PC-9 (cell line): ENCODE measurements around the gene RETREG3. TPM values are rescaled to one million over a fixed set of nuclear protein-coding genes. Genes with fewer than 3 reads are reported as not detected.

Experiments
- BruUV-seq: library from RNA; stranded (reverse); fragments of 400-500 nt; replicated peaks from 2 replicates; lab custom pipeline; 2021; lab: Mats Ljungman, UMichigan
- CTCF ChIA-PET: fragments of 300-600 bp; sonication (Branson Sonifier 250); formaldehyde crosslinking; loops from one replicate; lab custom pipeline; 2022; ENCODE audit warnings: antibody characterized with exemption; lab: Charles Lee
- POLR2A ChIA-PET: fragments of 300-600 bp; sonication (Branson Sonifier 250); formaldehyde crosslinking; loops from one replicate; lab custom pipeline; 2022; ENCODE audit warnings: antibody characterized with exemption; ENCODE audit not compliant: unreplicated experiment; lab: Charles Lee
- DNase-seq, 2 experiments: peaks; one replicate each; pipeline versions ENCODE4 v3.0.0 to v3.0.0-alpha.2; 2015 to 2022; ENCODE audit warnings: mixed read lengths in 1 of 2
- H2AFZ ChIP-seq: fragments of 200-600 bp; sonication (generic); 2 replicates; pipeline ENCODE4 v1.8.1; 2017; ENCODE audit warnings: antibody characterized with exemption
- H3F3A ChIP-seq: fragments of 200-600 bp; sonication (generic); 2 replicates; pipeline ENCODE4 v1.8.1; 2017; ENCODE audit warnings: antibody characterized with exemption, mild to moderate bottlenecking, low read depth; ENCODE audit not compliant: insufficient read depth
- H3K27ac ChIP-seq: fragments of 200-600 bp; sonication (generic); 2 replicates; pipeline ENCODE4 v1.6.1; 2016; ENCODE audit warnings: mixed run types
- H3K27me3 ChIP-seq: fragments of 200-600 bp; sonication (generic); 2 replicates; pipeline ENCODE4 v1.6.1; 2016; ENCODE audit warnings: low read depth, mixed run types; ENCODE audit not compliant: insufficient read depth
- H3K36me3 ChIP-seq: fragments of 200-600 bp; sonication (generic); 2 replicates; pipeline ENCODE4 v1.6.1; 2016; ENCODE audit warnings: low read depth, mixed run types
- H3K4me1 ChIP-seq: fragments of 200-600 bp; sonication (generic); replicated peaks from 2 replicates; pipeline ENCODE4 v1.6.1; 2016; ENCODE audit warnings: mixed run types; ENCODE audit not compliant: insufficient read depth
- H3K4me2 ChIP-seq: fragments of 200-600 bp; sonication (generic); 2 replicates; pipeline ENCODE4 v1.6.1; 2017; ENCODE audit warnings: mixed run types
- H3K4me3 ChIP-seq: fragments of 200-600 bp; sonication (generic); 2 replicates; pipeline ENCODE4 v1.6.1; 2016; ENCODE audit warnings: mixed run types
- H3K79me2 ChIP-seq: fragments of 200-600 bp; sonication (generic); 2 replicates; pipeline ENCODE4 v1.6.1; 2017; ENCODE audit warnings: low read depth, mixed run types
- H3K9me2 ChIP-seq: fragments of 200-600 bp; sonication (generic); 2 replicates; pipeline ENCODE4 v1.8.1; 2017; ENCODE audit warnings: mild to moderate bottlenecking; ENCODE audit not compliant: insufficient read depth
- H3K9me3 ChIP-seq: fragments of 200-600 bp; sonication (generic); 2 replicates; pipeline ENCODE4 v1.8.1; 2016; ENCODE audit warnings: low read depth; ENCODE audit not compliant: insufficient read depth
- H4K20me1 ChIP-seq: fragments of 200-600 bp; sonication (generic); 2 replicates; pipeline ENCODE4 v1.8.1; 2017; ENCODE audit not compliant: insufficient read depth
- CTCF ChIP-seq: fragments of 200-600 bp; sonication (generic); conservative IDR thresholded peaks from 2 replicates; pipeline ENCODE4 v1.6.1; 2017; ENCODE audit warnings: mixed run types, antibody characterized with exemption, mild to moderate bottlenecking, moderate library complexity
- EZH2 ChIP-seq: fragments of 200-600 bp; sonication (generic); IDR thresholded peaks from 2 replicates; pipeline ENCODE4 v1.8.0; 2017; ENCODE audit warnings: antibody characterized with exemption, low read depth
- intact Hi-C: fragments of 100-400 bp; cut with micrococcal nuclease; formaldehyde crosslinking; loops from one replicate; pipeline ENCODE4 v1.10.0; 2022; ENCODE audit not compliant: unreplicated experiment
- total RNA-seq: library from RNA; stranded (reverse); gene quantifications from 2 replicates; pipeline ENCODE4 v1.2.3, GENCODE V29; 2021

Gene RETREG3
- total RNA-seq, 1 experiment from 2014 or later, result 57.0 TPM

GRCh38 chr17:42536372-42537155 is 72.6 kb downstream of the RETREG3 start:
- H3K9me3 ChIP-seq, result no peaks in the 10 kb centered on the region
- peaks cover 25% of the 10 kb centered on the region for H3K4me1 ChIP-seq
- CTCF ChIA-PET, result no interaction called here
- DNase-seq, result peak; percentile 52 to 85
- H3K4me3 ChIP-seq, result peak overlapping the region; percentile 61
- H2AFZ ChIP-seq, result peak overlapping the region; percentile 52
- no peaks in the 10 kb centered on the region for H3K9me2 ChIP-seq
- BruUV-seq, result TSS peak; percentile 27
- H3K36me3 ChIP-seq, result peaks cover 6% of the 10 kb centered on the region; the same call in 1 of the 2 replicates
- intact Hi-C loops, result loop anchor here (2.0 kb wide), 1 partner anchor 26 kb away; the partner anchor contains the start of gene COASY
- peaks cover 10% of the 10 kb centered on the region for H3K79me2 ChIP-seq
- H4K20me1 ChIP-seq, result no peaks in the 10 kb centered on the region
- peaks cover 28% of the 10 kb centered on the region for H3F3A ChIP-seq
- H3K27ac ChIP-seq, result no peak overlapping the region
- TF ChIP-seq EZH2 (no peak), CTCF (no peak)
- POLR2A ChIA-PET, result no interaction called here
- peak overlapping the region; percentile 86 for H3K4me2 ChIP-seq
- H3K27me3 ChIP-seq, result no peaks in the 10 kb centered on the region

GRCh38 chr17:42536048-42536371 is 73.2 kb downstream of the RETREG3 start, which contains the start of gene NAGLU:
NAGLU (plus strand) TSS chr17:42536241; CDS start chr17:42536273, 32 bp downstream.
- Histone ChIP-seq H3K79me2 (peaks cover 10% of the 10 kb centered on the region), H3F3A (peaks cover 30% of the 10 kb centered on the region; the same call in 1 of the 2 replicates), H3K27ac (peak within 1 kb of the TSS; percentile 36; the same call in 1 of the 2 replicates), H3K4me2 (peak within 1 kb of the TSS; percentile 88), H3K9me3 (no peaks in the 10 kb centered on the region), H3K4me1 (peaks cover 23% of the 10 kb centered on the region), H3K27me3 (no peaks in the 10 kb centered on the region), H3K36me3 (peaks cover 6% of the 10 kb centered on the region; the same call in 1 of the 2 replicates), H3K4me3 (peak within 1 kb of the TSS; percentile 61), H4K20me1 (no peaks in the 10 kb centered on the region), H3K9me2 (no peaks in the 10 kb centered on the region), H2AFZ (peak within 1 kb of the TSS; percentile 65)
- BruUV-seq, result no TSS peak
- ChIA-PET POLR2A (interaction anchor here (0.7 to 0.8 kb wide), 2 partner anchors 19 to 127 kb away, joined by 3 read pairs; no protein-coding TSS in a partner anchor), CTCF (no interaction called here)
- peak; percentile 66 to 86 for DNase-seq
- intact Hi-C loops, result loop anchor here (2.0 kb wide), 1 partner anchor 27 kb away; the partner anchor contains the start of gene COASY
- no peak for TF ChIP-seq EZH2
- TF ChIP-seq CTCF, result no peak

DNA sequence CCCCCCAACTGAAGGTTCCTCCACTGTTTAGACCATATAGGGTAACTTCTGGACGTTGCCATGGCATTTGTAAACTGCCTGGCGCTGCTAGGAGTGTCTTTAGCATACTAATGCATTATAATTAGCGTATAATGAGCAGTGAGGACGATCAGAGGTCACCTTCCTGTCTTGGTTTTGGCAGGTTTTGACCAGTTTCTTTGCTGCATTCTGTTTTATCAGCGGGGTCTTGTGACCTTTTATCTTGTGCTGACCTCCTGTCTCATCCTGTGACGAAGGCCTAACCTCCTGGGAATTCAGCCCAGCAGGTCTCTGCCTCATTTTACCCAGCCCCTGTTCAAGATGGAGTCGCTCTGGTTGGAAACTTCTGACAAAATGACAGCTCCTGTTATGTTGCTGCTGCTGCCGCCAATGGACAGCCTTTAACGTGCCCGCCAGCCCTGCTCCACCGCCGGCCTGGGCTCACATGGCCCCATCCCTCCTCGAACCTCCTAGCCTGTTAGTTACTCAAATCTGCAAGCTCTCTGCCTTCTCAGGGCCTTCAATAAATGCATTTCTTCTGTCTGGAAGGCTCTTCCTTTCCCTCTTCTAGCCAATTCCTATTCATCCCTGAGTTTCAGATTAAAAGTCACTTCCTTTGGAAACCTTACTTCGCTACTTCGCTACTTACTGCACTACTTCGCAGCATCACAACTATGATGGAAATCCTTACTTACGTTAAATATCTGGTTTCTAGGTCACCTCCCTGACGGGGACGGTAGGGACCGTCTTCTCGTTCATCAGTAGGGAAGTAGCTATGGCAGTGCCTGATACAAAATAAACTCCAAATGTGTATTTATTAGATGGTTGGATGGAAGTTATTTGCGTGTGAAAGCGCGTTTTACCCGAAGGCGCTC is 73.8 kb downstream of the RETREG3 start:
- Histone ChIP-seq H3F3A (peaks cover 31% of the 10 kb centered on the region; the same call in 1 of the 2 replicates), H3K4me1 (peaks cover 20% of the 10 kb centered on the region), H3K4me2 (peak overlapping the region; percentile 88), H3K4me3 (peak overlapping the region; percentile 61), H2AFZ (peak overlapping the region; percentile 65), H3K79me2 (peaks cover 10% of the 10 kb centered on the region), H3K9me2 (no peaks in the 10 kb centered on the region), H3K27ac (peak overlapping the region; percentile 36; the same call in 1 of the 2 replicates), H4K20me1 (no peaks in the 10 kb centered on the region), H3K36me3 (peaks cover 6% of the 10 kb centered on the region; the same call in 1 of the 2 replicates), H3K27me3 (no peaks in the 10 kb centered on the region), H3K9me3 (no peaks in the 10 kb centered on the region)
- no peak for DNase-seq
- ChIA-PET POLR2A (interaction anchor here (0.7 to 0.8 kb wide), 2 partner anchors 20 to 126 kb away, joined by 3 read pairs; no protein-coding TSS in a partner anchor), CTCF (no interaction called here)
- TSS peak; percentile 91 for BruUV-seq
- intact Hi-C loops, result loop anchor here (2.0 kb wide), 1 partner anchor 27 kb away; the partner anchor contains the start of gene COASY
- TF ChIP-seq EZH2 (no peak), CTCF (no peak)
